Endothelial cell of umbilical vein (primary cell): Measurements from ENCODE around the gene SNAP25. TPM values are rescaled to one million over a fixed set of nuclear protein-coding genes. Genes with fewer than 3 reads are reported as not detected.

Source experiments
- BruUV-seq: library from RNA; stranded (reverse); fragments of 400-500 nt; replicated peaks from 2 replicates; lab custom pipeline; 2021; lab: Mats Ljungman, UMichigan
- CTCF ChIA-PET: fragments of 300-600, 350-600 bp; sonication (Branson Sonifier 250); formaldehyde crosslinking; loops from one replicate; lab custom pipeline; 2021; ENCODE audit warnings: antibody characterized with exemption, inconsistent platforms; lab: Charles Lee
- POLR2A ChIA-PET: fragments of 300-600, 350-600 bp; sonication (Branson Sonifier 250); formaldehyde crosslinking; loops from one replicate; lab custom pipeline; 2021; ENCODE audit warnings: antibody characterized with exemption, inconsistent platforms; lab: Charles Lee
- DNase-seq: peaks from one replicate; pipeline ENCODE4 v3.0.0-alpha.2; 2011; ENCODE audit warnings: low read depth, low spot score
- FAIRE-seq: peaks from 2 replicates; lab custom pipeline; 2011; peaks lifted over from hg19 to GRCh38; lab: Jason Lieb, UNC
- H2AFZ ChIP-seq: 2 replicates; pipeline ENCODE4 v1.6.0; 2012; ENCODE audit warnings: low read depth, low read length, control low read depth, inconsistent platforms
- H3K27ac ChIP-seq: 2 replicates; pipeline ENCODE4 v1.5.1; 2011; ENCODE audit warnings: low read depth, mild to moderate bottlenecking, control low read depth, low read length, moderate library complexity; ENCODE audit not compliant: insufficient read depth
- H3K27me3 ChIP-seq, 2 experiments: 2 replicates each; pipeline versions ENCODE4 v1.6.0 to v1.6.1; 2011; ENCODE audit warnings: low read length in 2 of 2, mixed read lengths in 1 of 2; ENCODE audit not compliant: control insufficient read depth in 2 of 2, insufficient read depth in 2 of 2
- H3K36me3 ChIP-seq, 2 experiments: 2 replicates in 1 of 2; 3 replicates in 1 of 2; pipeline ENCODE4 v1.5.1; 2011; ENCODE audit warnings: low read length in 2 of 2, mild to moderate bottlenecking in 1 of 2, moderate library complexity in 1 of 2; ENCODE audit not compliant: control insufficient read depth in 2 of 2, insufficient read depth in 2 of 2; ENCODE audit errors: extremely low read depth in 1 of 2
- H3K4me1 ChIP-seq: 3 replicates; pipeline ENCODE4 v1.5.1; 2011; ENCODE audit warnings: mild to moderate bottlenecking, low read length; ENCODE audit not compliant: control insufficient read depth, insufficient read depth; ENCODE audit errors: extremely low read depth
- H3K4me2 ChIP-seq: 2 replicates; pipeline ENCODE4 v1.6.1; 2011; ENCODE audit warnings: low read length, control low read depth, mixed read lengths; ENCODE audit not compliant: insufficient read depth
- H3K4me3 ChIP-seq, 3 experiments: fragments of 200-600 bp in 1 of 3; sonication (generic), shearing (Covaris generic) in 1 of 3; replicated peaks in 1 of 3; 2 replicates each; pipeline ENCODE4 v1.5.1; 2011 to 2016; ENCODE audit warnings: control low read depth in 3 of 3, low read length in 3 of 3, mild to moderate bottlenecking in 2 of 3, inconsistent platforms in 1 of 3, low read depth in 1 of 3, moderate library complexity in 1 of 3; ENCODE audit not compliant: insufficient read depth in 1 of 3
- H3K79me2 ChIP-seq: 2 replicates; pipeline ENCODE4 v1.6.0; 2012; ENCODE audit warnings: low read length, inconsistent platforms; ENCODE audit not compliant: control insufficient read depth, insufficient read depth
- H3K9ac ChIP-seq: replicated peaks from 2 replicates; pipeline ENCODE3; 2011; ENCODE audit warnings: low read length, control low read depth; ENCODE audit not compliant: insufficient read depth; ENCODE audit errors: extremely low read depth
- H3K9me1 ChIP-seq: replicated peaks from 3 replicates; pipeline ENCODE4 v1.6.0; 2011; ENCODE audit warnings: mild to moderate bottlenecking, low read length; ENCODE audit not compliant: control insufficient read depth, insufficient read depth; ENCODE audit errors: extremely low read depth
- H3K9me3 ChIP-seq: replicated peaks from 2 replicates; pipeline ENCODE4 v1.5.1; 2012; ENCODE audit warnings: low read length, inconsistent platforms; ENCODE audit not compliant: control insufficient read depth, insufficient read depth
- H4K20me1 ChIP-seq: replicated peaks from 2 replicates; pipeline ENCODE3; 2011; ENCODE audit warnings: mild to moderate bottlenecking, low read length; ENCODE audit not compliant: control insufficient read depth, insufficient read depth; ENCODE audit errors: extremely low read depth
- EZH2 ChIP-seq: IDR thresholded peaks from 2 replicates; pipeline ENCODE4 v1.6.1; 2012; ENCODE audit warnings: borderline replicate concordance, low read depth, mild to moderate bottlenecking, moderate library complexity, low read length, inconsistent platforms; ENCODE audit not compliant: severe bottlenecking
- FOS ChIP-seq: IDR thresholded peaks from 2 replicates; pipeline ENCODE4 v1.6.1; 2011; ENCODE audit warnings: mild to moderate bottlenecking, low read length, moderate library complexity, borderline replicate concordance; ENCODE audit not compliant: insufficient read depth
- GATA2 ChIP-seq: IDR thresholded peaks from 2 replicates; pipeline ENCODE4 v1.7.0; 2011; ENCODE audit warnings: low read depth, mild to moderate bottlenecking, moderate library complexity, mixed read lengths, low read length; ENCODE audit not compliant: insufficient read length, insufficient read depth
- JUN ChIP-seq: IDR thresholded peaks from 2 replicates; pipeline ENCODE4 v1.6.1; 2011; ENCODE audit warnings: borderline replicate concordance, low read depth; ENCODE audit not compliant: insufficient read length, insufficient read depth
- MYC ChIP-seq: IDR thresholded peaks from one replicate; pipeline ENCODE4 v1.6.1; 2011; ENCODE audit warnings: mild to moderate bottlenecking, low read depth, low read length
- POLR2A ChIP-seq: IDR thresholded peaks from 2 replicates; pipeline ENCODE4 v1.6.1; 2012; ENCODE audit warnings: low read depth, mild to moderate bottlenecking, control low read depth, low read length
- POLR2AphosphoS5 ChIP-seq: IDR thresholded peaks from 2 replicates; pipeline ENCODE4 v1.6.1; 2012; ENCODE audit warnings: low read depth, mild to moderate bottlenecking, control low read depth, low read length, moderate library complexity; ENCODE audit not compliant: insufficient read depth
- dilution Hi-C: fragments of 300-500 bp; cut with MboI; formaldehyde crosslinking; loops from one replicate; pipeline ENCODE4 v1.15.0; 2019; ENCODE audit warnings: low sequenced_read_pairs; ENCODE audit not compliant: extremely low pct_ligation_motif_present
- intact Hi-C: fragments of 100-400 bp; cut with micrococcal nuclease; formaldehyde crosslinking; loops from one replicate; pipeline ENCODE4 v1.10.0; 2022
- polyA plus RNA-seq, 4 experiments: library from polyadenylated mRNA; depleted of rRNA in 3 of 4; stranded (reverse) in 3 of 4; unstranded in 1 of 4; fragments of >200 nt; gene quantifications; 2 replicates each; pipeline versions ENCODE4 v1.2.1 to v1.2.3, GENCODE V29; 2011 to 2012; ENCODE audit warnings: missing spikeins in 1 of 4
- total RNA-seq: library from RNA; stranded (reverse); gene quantifications from 2 replicates; pipeline ENCODE4 v1.2.3, GENCODE V29; 2021
- TF ChIP-seq, protein P1 (sequence below), 2 donors: IDR thresholded peaks; 1 replicate in 1 of 2; 2 replicates in 1 of 2; pipeline ENCODE4 v1.5.1; 2011; ENCODE audit warnings: low read length in 2 of 2, mild to moderate bottlenecking in 2 of 2, moderate library complexity in 2 of 2, control low read depth in 1 of 2, inconsistent platforms in 1 of 2, low read depth in 1 of 2; ENCODE audit not compliant: insufficient read depth in 1 of 2; ENCODE audit errors: extremely low read depth in 1 of 2
- TF ChIP-seq, protein P2 (sequence below): IDR thresholded peaks from 2 replicates; pipeline ENCODE4 v1.6.1; 2011; ENCODE audit not compliant: insufficient read depth, insufficient read length

The SNAP25 gene
- total and polyA plus RNA-seq, 2 donors (not counting 3 experiments of a cell fraction or from before 2014, with no cell fraction given): 3.9 to 4.4 TPM

DNA sequence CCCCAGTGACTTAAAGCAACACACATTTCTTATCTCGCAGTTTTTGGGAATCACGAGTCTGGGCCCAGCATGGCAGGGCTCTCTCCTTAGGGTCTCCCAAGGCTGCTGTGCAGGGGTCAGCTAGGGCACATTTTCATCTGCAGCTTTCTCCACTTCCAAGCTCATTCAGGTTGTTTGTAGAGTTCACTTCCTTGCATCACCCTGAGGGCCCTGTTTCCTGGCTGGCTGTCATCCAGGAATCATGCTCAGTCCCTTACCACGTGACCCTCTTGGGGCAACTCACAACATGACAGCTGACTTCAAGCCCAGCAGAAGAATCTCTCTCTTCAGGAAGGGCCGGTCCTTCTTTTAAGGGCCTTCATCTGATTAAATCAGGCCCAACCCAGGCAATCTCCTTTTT, 21.3 kb downstream of the SNAP25 start:
- POLR2A ChIA-PET: no interaction called here
- FAIRE-seq: peak; percentile 53
- TF ChIP-seq FOS (no peak), MYC (no peak), GATA2 (no peak), JUN (no peak), POLR2A (no peak), EZH2 (no peak), POLR2AphosphoS5 (no peak)
- TF ChIP-seq, protein P1, sequence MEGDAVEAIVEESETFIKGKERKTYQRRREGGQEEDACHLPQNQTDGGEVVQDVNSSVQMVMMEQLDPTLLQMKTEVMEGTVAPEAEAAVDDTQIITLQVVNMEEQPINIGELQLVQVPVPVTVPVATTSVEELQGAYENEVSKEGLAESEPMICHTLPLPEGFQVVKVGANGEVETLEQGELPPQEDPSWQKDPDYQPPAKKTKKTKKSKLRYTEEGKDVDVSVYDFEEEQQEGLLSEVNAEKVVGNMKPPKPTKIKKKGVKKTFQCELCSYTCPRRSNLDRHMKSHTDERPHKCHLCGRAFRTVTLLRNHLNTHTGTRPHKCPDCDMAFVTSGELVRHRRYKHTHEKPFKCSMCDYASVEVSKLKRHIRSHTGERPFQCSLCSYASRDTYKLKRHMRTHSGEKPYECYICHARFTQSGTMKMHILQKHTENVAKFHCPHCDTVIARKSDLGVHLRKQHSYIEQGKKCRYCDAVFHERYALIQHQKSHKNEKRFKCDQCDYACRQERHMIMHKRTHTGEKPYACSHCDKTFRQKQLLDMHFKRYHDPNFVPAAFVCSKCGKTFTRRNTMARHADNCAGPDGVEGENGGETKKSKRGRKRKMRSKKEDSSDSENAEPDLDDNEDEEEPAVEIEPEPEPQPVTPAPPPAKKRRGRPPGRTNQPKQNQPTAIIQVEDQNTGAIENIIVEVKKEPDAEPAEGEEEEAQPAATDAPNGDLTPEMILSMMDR (IDR thresholded peaks at IDR 0.05; ENCODE audit: extremely low read depth in 1 of 2, insufficient read depth in 1 of 2, low read depth in 1 of 2, low read length in 2 of 2): no peak
- TF ChIP-seq, protein P2, sequence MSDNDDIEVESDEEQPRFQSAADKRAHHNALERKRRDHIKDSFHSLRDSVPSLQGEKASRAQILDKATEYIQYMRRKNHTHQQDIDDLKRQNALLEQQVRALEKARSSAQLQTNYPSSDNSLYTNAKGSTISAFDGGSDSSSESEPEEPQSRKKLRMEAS: no peak
- peak; percentile 29 for DNase-seq
- Histone ChIP-seq H3K4me1 (no peaks in the 10 kb centered on the region), H4K20me1 (no peaks in the 10 kb centered on the region), H3K4me3 (no peak overlapping the region), H3K27me3 (no peaks in the 10 kb centered on the region), H3K4me2 (no peak overlapping the region), H3K27ac (no peak overlapping the region), H3K36me3 (no peaks in the 10 kb centered on the region), H2AFZ (no peak overlapping the region), H3K9me3 (no peaks in the 10 kb centered on the region), H3K9me1 (no peaks in the 10 kb centered on the region), H3K9ac (no peak overlapping the region), H3K79me2 (no peaks in the 10 kb centered on the region)
- no TSS peak for BruUV-seq
- intact Hi-C loops: no loop called here
- dilution Hi-C loops: no loop called here
- CTCF ChIA-PET: interaction anchor here (0.6 to 1.1 kb wide), 3 partner anchors 9 to 1822 kb away, joined by 3 to 5 read pairs (median 4); no protein-coding TSS in a partner anchor
